GM12873 (cell line): Measurements from ENCODE around the gene ZDHHC14.

Source experiments
- CTCF ChIP-seq: IDR thresholded peaks from 2 replicates; pipeline ENCODE4 v1.5.1; 2012; ENCODE audit warnings: low read depth, mild to moderate bottlenecking, moderate library complexity, low read length, control low read depth; ENCODE audit not compliant: insufficient read depth; ENCODE audit errors: missing control alignments

Gene ZDHHC14

DNA sequence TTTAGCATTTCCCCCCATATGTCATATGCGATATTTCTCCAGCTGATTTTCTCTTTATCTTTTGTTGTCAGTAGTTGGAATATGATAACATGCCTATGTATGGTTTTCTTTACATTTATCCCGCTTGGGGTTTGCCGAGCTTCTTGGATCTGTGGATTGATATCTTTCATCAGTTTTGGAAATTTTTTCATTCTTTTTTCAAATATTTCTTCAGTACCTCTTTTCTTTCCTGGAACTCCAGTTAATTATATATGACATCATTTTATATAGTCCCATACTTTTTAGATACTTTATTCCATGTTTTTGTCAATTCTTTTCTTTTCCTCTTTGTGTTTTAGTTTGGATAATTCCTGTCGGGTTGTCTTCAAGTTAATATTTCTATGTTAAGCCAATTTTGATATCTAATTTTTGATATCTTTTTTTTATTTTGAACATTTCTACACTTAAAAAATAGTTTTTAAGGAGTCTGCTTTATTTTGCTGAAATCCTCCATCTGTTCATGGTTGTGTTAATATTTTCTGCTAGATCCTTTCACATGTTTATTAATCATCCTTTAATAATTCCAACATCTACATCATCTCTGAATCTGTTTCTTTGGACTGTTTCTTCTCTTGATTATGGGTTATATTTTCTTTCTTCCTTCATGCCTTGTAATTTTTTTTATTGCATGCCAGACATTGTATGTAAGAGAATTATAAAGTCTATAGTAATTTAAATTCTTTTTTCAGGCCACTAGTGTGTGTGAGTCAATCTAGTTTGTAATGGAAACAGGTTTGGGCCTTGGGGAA is 9.5 kb downstream of the ZDHHC14 start:
- TF ChIP-seq CTCF = no peak

DNA sequence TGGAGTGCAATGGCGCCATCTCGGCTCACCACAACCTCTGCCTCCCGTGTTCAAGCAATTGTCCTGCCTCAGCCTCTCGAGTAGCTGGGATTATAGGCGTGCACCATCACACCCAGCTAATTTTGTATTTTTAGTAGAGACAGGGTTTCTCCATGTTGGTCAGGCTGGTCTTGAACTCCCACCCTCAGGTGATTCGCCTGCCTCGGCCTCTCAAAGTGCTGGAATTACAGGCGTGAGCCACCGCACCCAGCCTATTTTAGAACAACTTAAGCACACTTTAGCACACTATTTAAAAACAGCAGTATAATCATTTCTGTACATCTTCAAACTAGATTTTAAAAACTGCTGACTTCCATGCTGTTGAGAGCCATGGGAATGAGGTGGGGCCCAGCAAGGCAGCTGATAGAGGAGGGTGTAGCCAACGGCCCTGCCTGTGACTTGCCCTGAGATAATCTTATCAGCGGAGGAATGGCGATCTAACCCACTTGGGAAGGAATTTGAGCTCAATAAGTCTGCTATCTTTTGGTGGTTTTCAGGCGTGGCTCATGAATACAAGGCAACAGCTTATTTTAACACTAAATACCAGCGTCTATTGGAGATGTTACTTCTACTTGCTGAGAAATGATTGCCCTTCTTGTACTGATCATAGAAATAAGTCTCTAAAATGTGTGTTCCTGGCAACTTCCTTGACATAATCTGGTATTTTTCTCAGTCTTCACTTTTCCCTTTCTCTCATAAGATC is 12.1 kb downstream of the ZDHHC14 start:
- TF ChIP-seq CTCF = no peak

DNA sequence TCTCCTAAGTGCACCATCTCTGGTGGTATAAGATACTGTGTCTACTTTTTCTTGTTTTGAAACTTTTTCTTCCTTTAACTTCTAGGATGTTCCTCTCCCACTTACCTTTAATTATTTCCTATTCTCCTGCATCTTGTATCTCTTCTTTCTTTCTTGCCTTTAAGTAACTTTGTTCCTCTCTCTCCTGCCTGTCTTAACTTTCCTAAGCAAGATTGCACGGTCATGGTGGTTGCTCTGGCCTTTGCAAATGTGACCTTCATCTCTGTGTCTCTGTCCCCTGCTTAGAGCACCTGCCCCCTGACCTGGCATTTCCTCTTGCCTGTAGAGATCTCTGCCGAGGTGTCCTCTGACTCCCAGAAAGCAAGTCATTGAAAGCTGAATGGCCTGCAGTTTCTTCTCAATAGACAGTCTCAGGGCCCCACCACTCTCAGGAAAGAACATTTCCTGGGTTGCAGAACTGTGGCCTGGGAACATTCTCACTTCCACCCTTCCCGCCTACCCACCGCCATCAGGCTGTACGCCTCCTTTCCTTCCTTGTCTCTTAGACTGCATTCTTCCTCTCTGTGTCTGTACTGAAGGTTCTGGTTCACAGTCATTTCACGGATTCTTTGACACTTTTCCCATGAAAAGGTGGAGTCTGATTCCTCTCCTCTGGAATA is 12.8 kb downstream of the ZDHHC14 start:
- TF ChIP-seq CTCF = no peak

GRCh38 chr6:157396026-157396425 is 15.0 kb downstream of the ZDHHC14 start:
- no peak for TF ChIP-seq CTCF

DNA sequence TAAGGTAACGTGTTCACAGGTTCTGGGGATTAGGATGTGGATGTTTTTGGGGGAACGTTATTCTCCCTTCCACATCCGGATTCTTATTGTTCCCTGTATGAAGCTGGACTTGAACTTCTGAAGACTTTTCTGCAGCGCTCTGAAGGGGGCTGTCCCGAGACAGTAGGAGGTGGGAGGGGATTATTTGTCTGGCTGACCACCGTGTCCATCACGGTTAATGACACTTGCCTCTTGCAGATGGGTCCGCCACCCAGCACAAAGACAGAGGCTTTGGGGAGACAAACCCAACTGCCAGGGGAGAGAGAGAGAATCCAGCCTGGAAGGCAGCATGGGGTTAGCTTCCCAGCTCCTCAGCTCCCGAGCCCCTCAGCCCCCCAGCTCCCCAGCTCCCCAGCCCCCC is 16.7 kb downstream of the ZDHHC14 start:
- no peak for TF ChIP-seq CTCF

GRCh38 chr6:157398151-157398550 is 17.2 kb downstream of the ZDHHC14 start:
- no peak for TF ChIP-seq CTCF

DNA sequence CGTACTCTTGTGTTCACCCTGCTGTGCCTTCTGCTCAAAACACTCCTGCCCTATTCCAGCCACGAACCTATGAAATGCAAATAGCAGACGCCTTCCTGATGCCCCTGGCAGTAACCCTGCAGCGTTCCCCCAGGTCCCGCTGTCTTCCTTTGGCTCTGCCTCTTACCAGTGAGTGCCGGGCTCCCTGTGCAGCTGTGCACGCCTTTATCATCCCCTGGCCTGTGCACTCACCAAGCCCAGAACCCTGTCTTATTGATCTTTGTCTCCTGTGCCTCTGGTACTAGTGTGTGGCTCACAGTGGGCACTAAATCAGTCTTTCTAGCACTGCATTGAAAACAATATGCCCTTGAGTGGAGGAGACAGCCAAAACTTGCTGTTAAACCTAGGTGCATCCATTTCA is 19.7 kb downstream of the ZDHHC14 start:
- TF ChIP-seq CTCF = no peak
